CMK (cell line): Measurements from ENCODE around the gene SYT6.

Source experiments
- DNase-seq: peaks from one replicate; pipeline ENCODE4 v3.0.0-alpha.2; 2010; ENCODE audit warnings: low read depth

The SYT6 gene

DNA sequence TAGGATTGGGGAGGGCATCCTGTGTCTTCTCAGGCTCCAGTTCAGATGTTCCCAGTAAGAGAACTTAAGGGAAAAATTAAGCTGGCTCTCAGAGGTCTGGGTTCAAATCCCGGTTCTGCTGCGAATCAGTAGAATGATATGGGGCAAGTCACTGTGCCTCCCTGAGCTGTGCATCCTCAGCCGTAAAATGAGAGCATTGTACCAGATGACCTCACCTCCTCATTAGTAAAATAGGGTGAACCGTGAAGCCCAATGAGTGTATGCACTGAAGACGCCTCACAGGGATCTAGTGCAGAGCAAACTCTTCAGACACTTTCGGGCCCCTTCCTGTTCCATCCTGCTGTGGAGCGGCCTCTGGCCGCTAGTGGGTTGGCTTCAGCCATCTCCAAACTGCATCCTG, 36.0 kb downstream of the SYT6 start:
- DNase-seq: no peak

DNA sequence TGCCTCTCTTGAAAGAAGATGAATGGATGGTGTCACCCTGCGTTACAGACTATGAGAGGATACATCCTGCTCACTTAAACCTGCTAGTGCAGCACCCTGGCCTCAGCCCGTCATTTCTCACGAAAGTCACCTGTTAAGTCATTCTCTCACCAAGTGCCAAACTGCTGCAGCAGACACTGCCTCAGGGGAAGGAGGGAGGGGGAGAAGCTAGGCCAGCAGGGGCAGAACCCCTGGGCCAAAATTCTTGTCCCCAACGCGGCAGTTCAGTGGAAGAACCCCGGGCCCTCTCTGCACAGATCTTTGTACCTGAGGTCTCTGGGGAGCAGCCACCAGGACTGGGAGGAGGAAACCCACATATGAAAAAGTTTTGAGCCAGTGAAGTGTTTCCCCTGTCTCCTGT, 37.6 kb downstream of the SYT6 start:
- no peak for DNase-seq

DNA sequence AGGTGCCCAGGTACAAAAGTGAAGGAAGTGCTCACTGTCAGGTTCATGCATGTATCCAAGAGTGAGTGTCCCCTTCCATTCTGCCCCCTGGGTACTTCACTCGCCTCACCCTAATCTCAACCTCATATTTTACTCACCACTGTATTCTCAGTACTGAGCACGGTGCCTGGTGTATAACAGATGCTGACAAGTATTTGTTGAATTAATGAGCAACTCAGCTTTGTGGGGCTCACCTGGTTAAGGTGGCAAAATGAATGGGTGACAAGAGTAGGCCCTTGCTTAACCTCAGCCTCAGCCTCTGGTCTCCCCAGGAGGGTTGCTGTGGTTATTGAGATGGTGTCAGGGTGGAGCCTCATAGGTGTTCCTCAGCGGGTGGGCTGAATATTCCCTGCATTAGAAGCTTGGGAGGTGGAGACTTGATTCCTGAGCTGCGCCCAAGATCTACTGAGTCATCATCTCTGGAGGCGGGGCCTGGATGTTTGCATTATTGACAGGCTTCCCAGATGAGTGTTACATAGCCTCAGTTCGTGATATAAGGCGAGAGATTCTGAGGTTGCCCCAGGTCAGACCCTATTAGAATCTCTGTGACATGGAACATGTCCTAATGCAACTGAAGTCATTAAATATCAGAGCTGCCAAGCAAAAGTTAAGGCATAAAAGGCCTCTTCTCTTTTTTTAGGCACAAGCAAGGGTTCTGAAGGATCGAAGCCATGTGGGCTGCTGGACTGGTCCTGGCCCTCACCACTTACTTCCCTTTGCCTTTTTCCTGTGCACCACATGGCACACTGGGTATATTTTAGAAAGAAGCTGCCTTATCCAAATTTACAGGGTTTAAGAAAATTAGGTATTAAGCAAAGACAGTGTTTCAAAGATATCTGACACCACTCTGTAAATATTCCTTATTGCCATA, 39.2 kb downstream of the SYT6 start:
- no peak for DNase-seq

DNA sequence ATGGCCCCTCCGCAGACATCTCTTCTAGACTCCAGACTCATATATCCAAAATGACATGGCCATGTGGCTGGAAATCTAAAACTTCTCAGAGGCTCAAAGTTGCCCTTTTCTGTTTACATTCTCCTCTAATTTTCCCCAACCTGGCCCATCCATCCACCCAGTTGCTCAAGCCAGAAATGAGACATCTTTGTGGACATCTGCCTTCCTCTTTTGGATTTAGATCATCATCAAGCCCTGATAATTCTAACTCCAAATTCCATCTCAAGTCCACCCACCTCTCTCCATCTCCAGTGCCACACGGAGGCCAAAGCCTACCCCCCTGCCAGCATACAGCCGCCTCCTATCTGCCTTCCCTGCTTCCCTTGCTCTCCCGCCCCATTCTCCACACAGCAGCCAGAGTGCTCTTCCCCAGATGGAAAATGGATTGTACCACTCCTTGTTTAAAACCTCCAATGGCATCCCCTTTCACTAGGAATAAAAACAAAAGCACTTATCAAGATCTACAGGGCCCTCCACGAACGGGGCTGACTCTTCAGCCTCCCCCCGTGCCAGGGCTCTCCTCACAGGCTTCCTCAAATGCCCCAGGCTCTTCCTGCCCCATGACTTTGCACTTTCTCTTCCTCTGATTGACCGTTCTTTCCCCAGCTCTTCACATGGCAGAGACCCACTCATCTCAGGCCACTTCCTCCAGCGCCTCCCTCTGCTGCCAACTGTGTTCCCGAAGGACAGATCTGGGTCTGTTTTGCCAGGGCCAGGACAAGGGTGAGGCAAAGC, 40.1 kb downstream of the SYT6 start:
- peak; percentile 90 for DNase-seq

DNA sequence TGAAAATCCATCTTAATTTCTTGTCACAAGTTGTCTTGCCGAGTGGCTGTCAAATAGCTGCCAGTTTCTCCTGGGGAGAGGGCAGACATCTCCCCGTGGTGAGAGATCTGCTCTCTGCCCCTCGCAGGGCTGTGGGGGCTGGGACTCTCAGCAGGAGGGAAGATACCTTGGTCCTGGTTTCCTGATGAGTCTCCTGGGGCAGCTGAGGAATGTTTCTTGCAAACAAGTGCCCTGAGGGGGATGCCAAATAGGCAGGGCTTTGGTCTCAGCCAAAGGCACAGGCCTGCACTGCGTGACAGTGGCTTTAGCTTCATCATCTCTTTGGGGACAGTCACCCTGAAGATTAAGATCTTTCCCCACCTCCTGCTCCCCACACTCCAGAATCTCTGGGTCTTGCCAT, 40.9 kb downstream of the SYT6 start:
- no peak for DNase-seq

- no peak for DNase-seq
Measured at GRCh38 chr1:114111731-114112641, 41.7 kb downstream of the SYT6 start.

- no peak for DNase-seq
Measured at GRCh38 chr1:114109981-114110380, 43.7 kb downstream of the SYT6 start.

DNA sequence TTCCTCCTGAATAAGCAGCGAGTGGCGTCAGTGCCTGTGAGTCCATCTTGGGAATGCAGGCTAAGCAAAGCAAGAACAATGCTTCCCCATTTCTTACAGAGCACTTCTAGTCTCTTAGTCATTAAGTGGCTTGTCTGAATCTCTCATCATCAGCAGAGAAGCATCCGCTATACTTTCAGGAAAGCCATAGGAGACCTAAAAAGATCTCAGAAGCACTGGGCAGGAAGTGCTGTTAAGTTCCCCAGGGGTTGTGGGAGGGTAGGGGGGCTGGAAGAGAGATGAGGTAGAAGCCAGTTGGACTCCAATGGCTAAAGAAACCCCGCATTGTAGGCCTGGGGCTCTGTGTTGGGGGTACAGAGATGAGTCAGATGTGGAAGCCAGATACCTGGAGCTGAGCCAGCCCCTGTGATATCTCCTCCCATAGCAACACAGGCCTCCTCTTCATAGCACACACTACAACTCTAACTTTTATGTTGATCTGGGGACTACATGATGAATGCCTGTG, 44.9 kb downstream of the SYT6 start:
- DNase-seq: no peak

GRCh38 chr1:114107474-114108435, 45.9 kb downstream of the SYT6 start:
- DNase-seq: peak; percentile 81

DNA sequence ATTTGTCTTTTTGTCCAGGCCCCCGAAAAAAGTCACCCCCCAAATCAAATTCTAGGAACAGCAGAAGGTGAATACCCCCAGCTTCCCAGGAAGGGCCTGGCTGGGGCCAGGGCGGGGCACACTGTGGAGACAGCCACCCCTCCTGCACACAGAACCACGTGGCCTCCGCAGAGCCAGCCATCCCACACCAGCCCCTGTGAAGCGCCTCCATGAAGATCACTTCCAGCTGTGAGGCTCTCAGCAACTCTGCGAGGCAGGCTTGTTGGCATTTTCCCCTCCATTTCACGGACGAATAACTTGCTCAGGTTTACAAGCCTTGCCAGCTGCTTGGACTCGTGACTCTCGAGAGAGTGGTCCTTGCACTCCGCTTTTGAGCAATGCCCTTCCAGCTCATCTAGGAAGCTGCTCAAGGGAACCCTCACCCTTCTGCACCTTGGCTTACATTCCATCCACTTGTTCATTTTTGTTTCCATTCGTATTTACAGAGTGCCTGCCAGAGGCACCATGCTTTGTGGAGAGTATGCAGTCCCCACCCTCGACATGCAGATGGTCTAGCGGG, 48.2 kb downstream of the SYT6 start:
- DNase-seq: no peak

DNA sequence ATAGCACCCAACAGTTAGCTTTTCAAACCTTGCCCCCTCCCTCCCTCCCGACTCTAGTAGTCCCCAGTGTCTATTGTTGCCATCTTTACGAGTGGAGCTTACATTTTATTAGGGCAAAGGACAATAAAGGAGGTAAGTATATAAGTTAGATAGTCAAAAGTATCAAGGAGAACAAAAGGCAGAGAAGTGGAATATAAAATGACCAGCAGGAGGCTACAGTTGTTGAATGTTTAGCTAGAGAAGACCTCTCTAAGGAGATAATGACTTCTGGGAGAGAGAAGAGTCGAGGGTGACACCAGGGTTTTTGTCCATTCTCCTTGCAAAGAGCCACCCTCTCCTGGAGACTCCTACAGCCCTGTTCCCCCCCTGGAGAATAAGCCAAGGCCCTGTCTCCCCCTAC, 48.7 kb downstream of the SYT6 start:
- DNase-seq: no peak

- peak; percentile 87 for DNase-seq
Measured at GRCh38 chr1:114103992-114104391, 49.7 kb downstream of the SYT6 start.

GRCh38 chr1:114102136-114102535, 51.5 kb downstream of the SYT6 start:
- no peak for DNase-seq

DNA sequence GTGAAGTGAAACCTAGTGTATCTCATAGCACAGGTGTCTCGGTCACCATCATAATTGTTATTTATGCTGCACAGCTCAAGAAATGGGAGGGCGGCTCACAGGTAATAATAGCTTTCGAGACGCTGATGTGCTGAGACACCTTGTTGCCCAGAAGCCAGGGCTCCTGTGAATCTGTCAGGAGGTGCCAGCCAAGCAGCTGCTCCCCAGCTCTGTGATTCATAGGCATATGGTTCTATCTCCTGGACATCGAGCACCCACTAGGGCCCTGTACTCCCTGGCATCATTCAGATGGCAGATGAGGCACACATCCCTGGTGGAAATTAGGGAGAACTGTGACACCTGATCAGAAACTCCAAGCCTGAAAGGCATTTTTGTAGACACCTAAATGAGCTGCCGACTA, 53.5 kb downstream of the SYT6 start:
- no peak for DNase-seq

- no peak for DNase-seq
Measured at GRCh38 chr1:114099268-114099667, 54.4 kb downstream of the SYT6 start.

DNA sequence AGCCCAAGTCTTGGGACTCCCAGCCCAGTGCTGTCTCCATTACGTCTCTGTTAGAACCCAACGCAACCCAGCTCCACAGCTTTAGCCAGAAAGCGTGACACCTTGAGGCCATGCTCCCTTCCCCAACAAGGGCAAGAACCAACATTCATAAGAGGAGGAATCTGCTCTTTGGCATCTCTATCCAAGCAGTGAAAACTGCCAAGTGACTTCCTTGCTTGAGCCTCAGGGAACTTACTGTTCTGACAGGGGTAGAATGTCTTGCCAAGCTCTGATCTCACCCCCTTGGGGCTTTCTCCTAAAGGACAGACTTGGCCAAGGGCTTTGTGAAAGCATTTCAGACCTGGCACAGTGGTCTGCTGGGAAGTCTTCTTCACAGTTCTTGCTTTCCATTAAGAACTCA, 56.6 kb downstream of the SYT6 start:
- no peak for DNase-seq

- DNase-seq: no peak
Measured at GRCh38 chr1:114094675-114095074, 59.0 kb downstream of the SYT6 start.

- no peak for DNase-seq
Measured at GRCh38 chr1:114094363-114094634, 59.4 kb downstream of the SYT6 start.

GRCh38 chr1:114093624-114094362, 59.9 kb downstream of the SYT6 start:
- no peak for DNase-seq
